Measurements from ENCODE around the gene TSNAXIP1.

DNA sequence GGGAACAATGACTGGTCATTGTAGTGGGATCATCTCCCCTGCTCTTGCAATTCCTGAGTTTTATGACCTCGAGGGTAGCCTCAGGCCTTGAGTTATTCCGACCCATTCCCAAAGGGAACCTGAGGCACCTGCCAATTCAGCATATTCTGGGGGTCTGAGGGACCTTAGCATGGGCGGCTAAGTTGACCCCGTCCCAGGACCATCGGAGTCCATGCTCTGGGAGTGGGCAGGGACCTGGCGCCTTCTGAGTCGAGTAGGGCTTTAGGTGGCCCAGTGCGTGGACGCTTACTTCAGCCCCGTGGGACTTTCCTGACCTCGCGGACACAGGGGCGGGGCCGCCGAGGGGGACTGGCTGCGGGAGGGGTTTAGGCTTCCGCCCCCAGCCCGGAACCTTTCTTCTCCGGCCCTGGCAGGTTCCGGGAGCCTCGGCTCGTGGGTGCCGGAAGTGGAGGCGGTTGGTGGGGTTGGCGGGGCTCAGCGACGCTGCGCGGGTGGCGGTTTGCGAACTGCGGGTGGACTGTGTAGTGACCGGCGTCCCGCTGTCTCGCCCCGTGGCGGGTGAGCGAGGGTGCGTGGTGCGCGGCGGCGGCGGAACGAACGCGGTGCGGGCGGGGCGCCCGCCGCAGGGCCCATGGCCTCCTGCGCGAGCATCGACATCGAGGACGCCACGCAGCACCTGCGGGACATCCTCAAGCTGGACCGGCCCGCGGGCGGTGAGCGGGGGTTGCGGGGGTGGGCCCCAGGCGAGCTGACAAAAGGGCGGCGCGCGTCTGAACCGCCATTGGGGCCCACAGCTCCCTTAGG, 66.1 kb downstream of the TSNAXIP1 start, which contains the start of gene EDC4:
- TF ChIP-seq, protein P1, sequence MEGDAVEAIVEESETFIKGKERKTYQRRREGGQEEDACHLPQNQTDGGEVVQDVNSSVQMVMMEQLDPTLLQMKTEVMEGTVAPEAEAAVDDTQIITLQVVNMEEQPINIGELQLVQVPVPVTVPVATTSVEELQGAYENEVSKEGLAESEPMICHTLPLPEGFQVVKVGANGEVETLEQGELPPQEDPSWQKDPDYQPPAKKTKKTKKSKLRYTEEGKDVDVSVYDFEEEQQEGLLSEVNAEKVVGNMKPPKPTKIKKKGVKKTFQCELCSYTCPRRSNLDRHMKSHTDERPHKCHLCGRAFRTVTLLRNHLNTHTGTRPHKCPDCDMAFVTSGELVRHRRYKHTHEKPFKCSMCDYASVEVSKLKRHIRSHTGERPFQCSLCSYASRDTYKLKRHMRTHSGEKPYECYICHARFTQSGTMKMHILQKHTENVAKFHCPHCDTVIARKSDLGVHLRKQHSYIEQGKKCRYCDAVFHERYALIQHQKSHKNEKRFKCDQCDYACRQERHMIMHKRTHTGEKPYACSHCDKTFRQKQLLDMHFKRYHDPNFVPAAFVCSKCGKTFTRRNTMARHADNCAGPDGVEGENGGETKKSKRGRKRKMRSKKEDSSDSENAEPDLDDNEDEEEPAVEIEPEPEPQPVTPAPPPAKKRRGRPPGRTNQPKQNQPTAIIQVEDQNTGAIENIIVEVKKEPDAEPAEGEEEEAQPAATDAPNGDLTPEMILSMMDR (IDR thresholded peaks at IDR 0.05; ENCODE audit: low read depth, low read length, missing input control) = no peak
- TF ChIP-seq JUND (IDR thresholded peaks at IDR 0.05) (no peak), TAF1 (conservative IDR thresholded peaks at IDR 0.05) (no peak), YY1 (IDR thresholded peaks at IDR 0.05) (no peak), RXRA (IDR thresholded peaks at IDR 0.05) (peak; percentile 53 to 68), RAD21 (IDR thresholded peaks at IDR 0.05) (peak in 1 of 2 donors; percentile 57)
- TF ChIP-seq, protein P2, sequence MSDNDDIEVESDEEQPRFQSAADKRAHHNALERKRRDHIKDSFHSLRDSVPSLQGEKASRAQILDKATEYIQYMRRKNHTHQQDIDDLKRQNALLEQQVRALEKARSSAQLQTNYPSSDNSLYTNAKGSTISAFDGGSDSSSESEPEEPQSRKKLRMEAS (IDR thresholded peaks at IDR 0.05) = no peak
- TF ChIP-seq, protein P3, sequence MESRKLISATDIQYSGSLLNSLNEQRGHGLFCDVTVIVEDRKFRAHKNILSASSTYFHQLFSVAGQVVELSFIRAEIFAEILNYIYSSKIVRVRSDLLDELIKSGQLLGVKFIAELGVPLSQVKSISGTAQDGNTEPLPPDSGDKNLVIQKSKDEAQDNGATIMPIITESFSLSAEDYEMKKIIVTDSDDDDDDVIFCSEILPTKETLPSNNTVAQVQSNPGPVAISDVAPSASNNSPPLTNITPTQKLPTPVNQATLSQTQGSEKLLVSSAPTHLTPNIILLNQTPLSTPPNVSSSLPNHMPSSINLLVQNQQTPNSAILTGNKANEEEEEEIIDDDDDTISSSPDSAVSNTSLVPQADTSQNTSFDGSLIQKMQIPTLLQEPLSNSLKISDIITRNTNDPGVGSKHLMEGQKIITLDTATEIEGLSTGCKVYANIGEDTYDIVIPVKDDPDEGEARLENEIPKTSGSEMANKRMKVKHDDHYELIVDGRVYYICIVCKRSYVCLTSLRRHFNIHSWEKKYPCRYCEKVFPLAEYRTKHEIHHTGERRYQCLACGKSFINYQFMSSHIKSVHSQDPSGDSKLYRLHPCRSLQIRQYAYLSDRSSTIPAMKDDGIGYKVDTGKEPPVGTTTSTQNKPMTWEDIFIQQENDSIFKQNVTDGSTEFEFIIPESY (IDR thresholded peaks at IDR 0.05) = no peak
- TF ChIP-seq, protein P4, sequence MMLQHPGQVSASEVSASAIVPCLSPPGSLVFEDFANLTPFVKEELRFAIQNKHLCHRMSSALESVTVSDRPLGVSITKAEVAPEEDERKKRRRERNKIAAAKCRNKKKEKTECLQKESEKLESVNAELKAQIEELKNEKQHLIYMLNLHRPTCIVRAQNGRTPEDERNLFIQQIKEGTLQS (IDR thresholded peaks at IDR 0.05) = no peak
- TF ChIP-seq, protein P5, sequence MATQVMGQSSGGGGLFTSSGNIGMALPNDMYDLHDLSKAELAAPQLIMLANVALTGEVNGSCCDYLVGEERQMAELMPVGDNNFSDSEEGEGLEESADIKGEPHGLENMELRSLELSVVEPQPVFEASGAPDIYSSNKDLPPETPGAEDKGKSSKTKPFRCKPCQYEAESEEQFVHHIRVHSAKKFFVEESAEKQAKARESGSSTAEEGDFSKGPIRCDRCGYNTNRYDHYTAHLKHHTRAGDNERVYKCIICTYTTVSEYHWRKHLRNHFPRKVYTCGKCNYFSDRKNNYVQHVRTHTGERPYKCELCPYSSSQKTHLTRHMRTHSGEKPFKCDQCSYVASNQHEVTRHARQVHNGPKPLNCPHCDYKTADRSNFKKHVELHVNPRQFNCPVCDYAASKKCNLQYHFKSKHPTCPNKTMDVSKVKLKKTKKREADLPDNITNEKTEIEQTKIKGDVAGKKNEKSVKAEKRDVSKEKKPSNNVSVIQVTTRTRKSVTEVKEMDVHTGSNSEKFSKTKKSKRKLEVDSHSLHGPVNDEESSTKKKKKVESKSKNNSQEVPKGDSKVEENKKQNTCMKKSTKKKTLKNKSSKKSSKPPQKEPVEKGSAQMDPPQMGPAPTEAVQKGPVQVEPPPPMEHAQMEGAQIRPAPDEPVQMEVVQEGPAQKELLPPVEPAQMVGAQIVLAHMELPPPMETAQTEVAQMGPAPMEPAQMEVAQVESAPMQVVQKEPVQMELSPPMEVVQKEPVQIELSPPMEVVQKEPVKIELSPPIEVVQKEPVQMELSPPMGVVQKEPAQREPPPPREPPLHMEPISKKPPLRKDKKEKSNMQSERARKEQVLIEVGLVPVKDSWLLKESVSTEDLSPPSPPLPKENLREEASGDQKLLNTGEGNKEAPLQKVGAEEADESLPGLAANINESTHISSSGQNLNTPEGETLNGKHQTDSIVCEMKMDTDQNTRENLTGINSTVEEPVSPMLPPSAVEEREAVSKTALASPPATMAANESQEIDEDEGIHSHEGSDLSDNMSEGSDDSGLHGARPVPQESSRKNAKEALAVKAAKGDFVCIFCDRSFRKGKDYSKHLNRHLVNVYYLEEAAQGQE (IDR thresholded peaks at IDR 0.05) = peak; percentile 56
